Measurements from ENCODE around the gene BUB3. TPM values are rescaled to one million over a fixed set of nuclear protein-coding genes. Genes with fewer than 3 reads are reported as not detected.
A peak's percentile ranks its signal among the peaks of the same experiment; 100 is the strongest.

Gene BUB3
- total RNA-seq, 1 experiment from 2014 or later, result 291 TPM

DNA sequence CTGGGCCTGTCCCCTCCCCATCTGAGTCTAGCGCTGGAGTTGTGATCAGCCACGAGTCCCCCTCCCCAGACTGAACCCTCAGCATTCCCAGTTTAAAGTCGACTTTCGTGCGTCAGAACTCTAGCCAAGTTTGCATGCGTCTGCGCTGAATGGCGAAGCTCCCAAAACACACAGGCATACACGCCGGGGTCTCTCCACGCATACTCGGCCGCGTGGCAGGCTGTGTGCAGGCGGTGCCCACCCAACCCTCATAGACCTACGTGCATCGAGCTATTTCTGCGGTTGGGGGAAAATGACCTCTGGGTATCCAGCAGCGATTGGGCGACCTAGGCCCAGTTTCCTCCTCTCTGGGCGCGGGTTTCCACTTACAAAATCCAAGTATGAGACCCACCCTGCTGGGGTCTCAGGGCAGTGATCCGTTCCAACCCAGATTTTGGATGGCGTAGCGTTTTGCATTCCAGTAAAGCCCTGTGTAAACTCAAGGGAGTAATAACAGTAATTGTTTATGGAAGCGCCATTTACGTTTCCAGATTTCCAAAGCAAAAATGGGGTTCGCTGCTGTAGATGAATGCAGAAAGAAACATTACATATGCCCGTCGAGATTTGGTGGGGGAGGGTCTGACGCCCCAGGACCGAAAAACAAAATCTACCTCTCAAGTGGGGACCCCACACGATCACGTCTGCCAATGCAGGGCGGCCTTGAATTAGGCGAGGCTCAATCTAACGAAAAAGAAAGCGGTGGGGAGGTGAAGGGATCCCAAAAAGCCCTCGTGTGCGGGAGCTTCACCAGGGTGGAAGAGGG lies 20.5 kb upstream of the BUB3 start:
- H3K9ac ChIP-seq (ENCODE audit: low read length), result no peak overlapping the region
- H3K9me2 ChIP-seq (replicated peaks; ENCODE audit: low read length), result no peaks in the 10 kb centered on the region
- DNase-seq (no peak), ATAC-seq (no peak)
- ChIA-PET POLR2A (ENCODE audit: unreplicated experiment) (no interaction called here), CTCF (no interaction called here)
- peak overlapping the region; percentile 55; the same call in 1 of the 2 replicates for H2AFZ ChIP-seq (ENCODE audit: low read length)
- H3K27me3 ChIP-seq (ENCODE audit: low read length), result peaks cover 42% of the 10 kb centered on the region
- no peaks in the 10 kb centered on the region for H3K36me3 ChIP-seq (ENCODE audit: low read depth, low read length)
- H4K20me1 ChIP-seq (ENCODE audit: low read length), result no peaks in the 10 kb centered on the region
- intact Hi-C loops (cut with micrococcal nuclease), result loop anchor here (1.0 to 2.0 kb wide), 3 partner anchors 91 to 426 kb away; no protein-coding TSS in a partner anchor
- no peaks in the 10 kb centered on the region for H3K9me3 ChIP-seq (ENCODE audit: low read length)
- H3K79me2 ChIP-seq (ENCODE audit: low read length), result no peaks in the 10 kb centered on the region
- peak overlapping the region; percentile 76 for H3K4me2 ChIP-seq (ENCODE audit: low read length)
- H3K4me3 ChIP-seq (ENCODE audit: low read length), result peak overlapping the region; percentile 47; the same call in 1 of the 2 replicates
- TF ChIP-seq EZH2 (IDR thresholded peaks at IDR 0.05; ENCODE audit: low read length, unreplicated experiment), result no peak
- TF ChIP-seq, protein P1, sequence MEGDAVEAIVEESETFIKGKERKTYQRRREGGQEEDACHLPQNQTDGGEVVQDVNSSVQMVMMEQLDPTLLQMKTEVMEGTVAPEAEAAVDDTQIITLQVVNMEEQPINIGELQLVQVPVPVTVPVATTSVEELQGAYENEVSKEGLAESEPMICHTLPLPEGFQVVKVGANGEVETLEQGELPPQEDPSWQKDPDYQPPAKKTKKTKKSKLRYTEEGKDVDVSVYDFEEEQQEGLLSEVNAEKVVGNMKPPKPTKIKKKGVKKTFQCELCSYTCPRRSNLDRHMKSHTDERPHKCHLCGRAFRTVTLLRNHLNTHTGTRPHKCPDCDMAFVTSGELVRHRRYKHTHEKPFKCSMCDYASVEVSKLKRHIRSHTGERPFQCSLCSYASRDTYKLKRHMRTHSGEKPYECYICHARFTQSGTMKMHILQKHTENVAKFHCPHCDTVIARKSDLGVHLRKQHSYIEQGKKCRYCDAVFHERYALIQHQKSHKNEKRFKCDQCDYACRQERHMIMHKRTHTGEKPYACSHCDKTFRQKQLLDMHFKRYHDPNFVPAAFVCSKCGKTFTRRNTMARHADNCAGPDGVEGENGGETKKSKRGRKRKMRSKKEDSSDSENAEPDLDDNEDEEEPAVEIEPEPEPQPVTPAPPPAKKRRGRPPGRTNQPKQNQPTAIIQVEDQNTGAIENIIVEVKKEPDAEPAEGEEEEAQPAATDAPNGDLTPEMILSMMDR (conservative IDR thresholded peaks at IDR 0.05; ENCODE audit: low read depth, low read length), result no peak
- no peak overlapping the region for H3K27ac ChIP-seq (ENCODE audit: low read length)
- BruUV-seq (replicated peaks), result no TSS peak
- H3K4me1 ChIP-seq (ENCODE audit: insufficient read depth, low read length), result peaks cover 23% of the 10 kb centered on the region
- no peaks in the 10 kb centered on the region for H3F3A ChIP-seq (ENCODE audit: low read length, unreplicated experiment)

DNA sequence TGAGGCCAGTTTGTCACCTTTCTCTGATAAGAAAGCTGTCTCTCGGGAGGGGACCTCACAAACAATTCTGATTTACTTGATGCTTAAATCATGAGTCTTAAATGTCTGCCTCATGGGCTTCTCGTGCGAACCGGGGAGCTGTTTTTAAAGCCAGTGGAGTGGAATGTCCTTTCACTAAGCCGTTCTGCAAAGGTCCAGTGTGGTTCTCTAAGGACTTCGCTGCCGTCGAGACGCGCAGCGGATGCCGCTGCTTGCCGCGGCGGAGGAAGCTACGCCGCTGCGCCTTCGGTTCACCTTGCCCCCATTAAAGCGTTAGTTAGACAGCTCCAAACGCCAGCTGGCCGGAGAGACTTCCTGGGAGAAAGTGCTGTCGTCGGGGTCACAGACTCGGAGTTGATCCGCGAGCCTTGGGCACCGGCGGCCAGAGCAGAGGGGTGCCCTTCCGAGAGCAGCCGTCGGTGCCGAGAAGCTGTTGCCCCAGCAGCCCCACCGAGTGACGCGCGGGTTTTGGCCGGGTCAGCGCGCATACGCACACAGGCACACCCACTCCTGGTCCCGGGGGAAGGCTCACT lies 19.8 kb upstream of the BUB3 start:
- Histone ChIP-seq H3K36me3 (ENCODE audit: low read depth, low read length) (no peaks in the 10 kb centered on the region), H3K4me2 (ENCODE audit: low read length) (no peak overlapping the region), H3K27me3 (ENCODE audit: low read length) (peaks cover 49% of the 10 kb centered on the region), H3K9me3 (ENCODE audit: low read length) (no peaks in the 10 kb centered on the region), H3K9ac (ENCODE audit: low read length) (no peak overlapping the region), H3K27ac (ENCODE audit: low read length) (no peak overlapping the region), H3K79me2 (ENCODE audit: low read length) (no peaks in the 10 kb centered on the region), H3K4me3 (ENCODE audit: low read length) (no peak overlapping the region), H3K9me2 (replicated peaks; ENCODE audit: low read length) (no peaks in the 10 kb centered on the region), H4K20me1 (ENCODE audit: low read length) (no peaks in the 10 kb centered on the region), H3F3A (ENCODE audit: low read length, unreplicated experiment) (no peaks in the 10 kb centered on the region), H2AFZ (ENCODE audit: low read length) (no peak overlapping the region), H3K4me1 (ENCODE audit: insufficient read depth, low read length) (peaks cover 19% of the 10 kb centered on the region)
- DNase-seq (no peak), ATAC-seq (no peak)
- no peak for TF ChIP-seq EZH2phosphoT487 (IDR thresholded peaks at IDR 0.05; ENCODE audit: borderline replicate concordance, low read length)
- TF ChIP-seq, protein P1 (conservative IDR thresholded peaks at IDR 0.05; ENCODE audit: low read depth, low read length), result no peak
- no peak for TF ChIP-seq EZH2 (IDR thresholded peaks at IDR 0.05; ENCODE audit: low read length, unreplicated experiment)
- BruUV-seq (replicated peaks), result no TSS peak
- ChIA-PET CTCF (no interaction called here), POLR2A (ENCODE audit: unreplicated experiment) (no interaction called here)
- intact Hi-C loops (cut with micrococcal nuclease), result no loop called here

GRCh38 chr10:123134915-123135414 lies 19.2 kb upstream of the BUB3 start:
- Histone ChIP-seq H3K27ac (ENCODE audit: low read length) (no peak overlapping the region), H3K79me2 (ENCODE audit: low read length) (no peaks in the 10 kb centered on the region), H2AFZ (ENCODE audit: low read length) (no peak overlapping the region), H3K4me1 (ENCODE audit: insufficient read depth, low read length) (peaks cover 14% of the 10 kb centered on the region), H3K9ac (ENCODE audit: low read length) (no peak overlapping the region), H3K27me3 (ENCODE audit: low read length) (peaks cover 54% of the 10 kb centered on the region), H4K20me1 (ENCODE audit: low read length) (no peaks in the 10 kb centered on the region), H3K36me3 (ENCODE audit: low read depth, low read length) (no peaks in the 10 kb centered on the region), H3K4me3 (ENCODE audit: low read length) (no peak overlapping the region), H3K9me3 (ENCODE audit: low read length) (no peaks in the 10 kb centered on the region), H3K4me2 (ENCODE audit: low read length) (no peak overlapping the region), H3F3A (ENCODE audit: low read length, unreplicated experiment) (no peaks in the 10 kb centered on the region), H3K9me2 (replicated peaks; ENCODE audit: low read length) (no peaks in the 10 kb centered on the region)
- DNase-seq (no peak), ATAC-seq (no peak)
- TF ChIP-seq EZH2 (IDR thresholded peaks at IDR 0.05; ENCODE audit: low read length, unreplicated experiment) (no peak), EZH2phosphoT487 (IDR thresholded peaks at IDR 0.05; ENCODE audit: borderline replicate concordance, low read length) (no peak)
- TF ChIP-seq, protein P1 (conservative IDR thresholded peaks at IDR 0.05; ENCODE audit: low read depth, low read length), result no peak
- ChIA-PET POLR2A (ENCODE audit: unreplicated experiment) (no interaction called here), CTCF (no interaction called here)
- no TSS peak for BruUV-seq (replicated peaks)
- intact Hi-C loops (cut with micrococcal nuclease), result no loop called here
